ENCODE data around the gene MT1B. TPM values are rescaled to one million over a fixed set of nuclear protein-coding genes. Genes with fewer than 3 reads are reported as not detected.
A peak's percentile ranks its signal among the peaks of the same experiment; 100 is the strongest.

Gene MT1B
- 2.8 TPM for polyA plus RNA-seq (2013, experiment 1 of 2; ENCODE audit: insufficient read length)
- polyA plus RNA-seq (2013, experiment 2 of 2; ENCODE audit: insufficient read length): 1.4 TPM

DNA sequence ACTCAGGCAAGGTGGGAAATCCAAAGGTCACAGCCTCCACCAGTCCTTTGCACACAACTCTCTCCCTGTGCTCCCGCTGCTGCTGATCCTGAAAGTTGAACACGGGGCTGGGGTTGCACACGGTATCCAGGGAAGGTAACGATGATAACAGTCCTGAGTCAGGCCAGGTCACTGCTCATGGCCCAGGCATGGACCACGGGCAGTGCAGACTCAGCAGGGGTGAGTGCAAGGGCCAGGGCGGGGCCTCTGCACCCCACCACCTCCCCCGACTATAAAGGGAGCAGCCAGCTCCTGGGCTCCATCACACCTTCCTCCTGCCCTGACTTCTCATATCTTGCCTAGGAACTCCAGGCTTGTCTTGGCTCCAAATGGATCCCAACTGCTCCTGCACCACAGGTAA is at the start of gene MT1B:
Gene MT1B (plus strand): TSS at position 301 of the 400 bp plus-strand sequence. CDS start 68 bp downstream, at position 369.
- no peak for DNase-seq

DNA sequence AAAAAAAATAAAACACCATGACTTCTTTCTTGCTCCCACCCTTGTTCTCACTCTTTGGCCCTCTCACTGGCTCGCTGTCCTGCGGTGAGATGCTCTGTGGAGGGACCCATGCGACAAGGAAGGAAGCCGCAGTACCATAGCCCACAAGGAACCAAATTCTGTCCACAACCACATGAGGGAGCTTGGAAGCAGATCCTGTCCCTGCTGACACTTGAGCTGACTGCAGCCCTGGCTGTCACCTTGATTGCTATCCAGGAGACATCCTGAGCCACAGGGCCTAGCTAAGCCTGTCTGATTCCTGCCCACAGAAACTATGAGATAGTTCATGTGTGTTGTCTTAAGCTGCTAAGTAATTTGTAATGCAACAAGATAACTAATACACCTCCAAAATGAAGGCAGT is 48.1 kb upstream of the MT1B start:
- DNase-seq: peak; percentile 60

DNA sequence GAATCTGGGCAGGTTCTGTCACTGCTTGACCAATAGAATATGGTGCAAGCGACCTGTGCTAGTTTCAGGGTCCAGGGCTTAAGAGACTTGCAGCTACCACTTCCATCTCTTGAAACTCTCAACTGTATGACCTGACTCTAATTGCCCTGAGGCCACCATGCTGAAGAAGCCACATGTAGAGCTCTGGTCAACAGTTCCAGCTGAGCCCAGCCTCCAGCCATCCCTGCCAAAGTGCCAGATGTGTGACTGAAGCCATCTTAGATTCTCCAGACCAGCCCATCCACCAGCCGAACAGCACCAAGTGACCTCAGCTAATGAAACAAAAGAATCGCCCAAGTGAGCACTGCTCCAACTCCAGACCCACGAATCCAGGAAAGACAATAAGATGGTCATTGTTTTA is 46.7 kb upstream of the MT1B start:
- no peak for DNase-seq

DNA sequence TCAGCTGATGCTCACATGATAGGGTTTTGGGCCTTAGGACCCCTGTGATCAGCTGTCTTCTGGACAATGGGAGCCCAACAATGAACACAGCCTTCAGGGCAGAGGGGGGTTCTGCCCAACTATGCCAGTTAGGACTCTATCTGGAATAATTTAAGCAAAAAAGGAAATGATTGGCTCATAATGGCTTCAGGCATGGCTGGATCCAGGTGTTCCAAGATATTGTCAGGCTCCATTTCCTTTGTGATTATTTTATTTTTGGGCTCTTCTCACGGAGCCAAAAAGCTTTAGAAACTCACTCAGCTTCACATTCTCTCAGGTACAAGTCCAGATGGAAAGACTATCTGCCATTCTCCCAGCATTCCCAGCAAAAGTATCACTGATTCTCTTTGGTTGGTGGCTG is 46.2 kb upstream of the MT1B start:
- DNase-seq: no peak

DNA sequence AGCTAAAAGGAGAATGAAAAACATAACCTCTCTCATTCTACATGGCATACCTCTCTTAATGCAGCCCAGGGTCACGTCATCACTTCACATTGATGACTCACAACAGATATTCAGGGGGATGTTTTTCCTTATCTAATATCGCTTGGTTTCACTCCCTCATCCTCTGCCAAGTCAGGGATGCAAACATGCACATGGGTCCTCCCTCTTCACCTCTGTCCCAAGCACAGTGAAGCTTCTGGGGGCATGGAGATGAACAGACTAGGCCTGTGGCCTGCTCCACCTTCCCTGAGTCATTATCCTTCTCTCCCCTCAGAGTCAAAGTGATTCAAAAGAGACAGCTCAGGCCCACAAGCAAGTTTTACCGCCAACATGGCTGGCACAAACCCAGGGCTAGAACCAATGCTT is 45.6 kb upstream of the MT1B start:
- DNase-seq: peak; percentile 68

DNA sequence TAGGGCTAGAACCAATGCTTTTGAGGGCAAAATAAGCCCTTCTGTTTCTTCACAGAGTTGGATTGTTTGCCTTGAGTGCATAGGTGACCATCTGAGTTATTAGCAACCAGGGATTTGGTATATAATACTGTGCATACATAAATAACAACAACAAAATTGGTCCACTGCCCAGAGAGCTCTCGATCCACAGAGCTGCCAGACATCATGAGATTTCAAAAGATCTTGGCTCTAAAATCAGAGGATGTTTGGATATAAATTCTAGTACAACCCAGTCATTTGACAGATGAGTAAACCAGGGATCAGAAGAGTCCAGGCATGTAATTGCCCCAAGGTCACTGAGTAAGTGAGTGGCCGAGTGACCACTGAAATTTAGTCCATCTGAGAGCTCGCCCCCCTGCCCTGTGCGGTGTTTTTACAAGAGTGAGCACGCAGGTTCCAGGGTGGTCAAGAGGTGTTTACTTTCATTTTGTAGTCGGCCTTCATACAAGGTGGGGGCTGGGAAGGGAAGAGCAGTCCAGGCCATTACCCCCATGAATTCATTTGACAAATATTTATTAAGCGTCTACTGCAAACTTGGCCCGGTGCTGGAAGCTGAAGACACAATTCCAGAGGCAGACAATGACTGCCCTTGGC is 45.1 kb upstream of the MT1B start:
- DNase-seq: peak; percentile 40

DNA sequence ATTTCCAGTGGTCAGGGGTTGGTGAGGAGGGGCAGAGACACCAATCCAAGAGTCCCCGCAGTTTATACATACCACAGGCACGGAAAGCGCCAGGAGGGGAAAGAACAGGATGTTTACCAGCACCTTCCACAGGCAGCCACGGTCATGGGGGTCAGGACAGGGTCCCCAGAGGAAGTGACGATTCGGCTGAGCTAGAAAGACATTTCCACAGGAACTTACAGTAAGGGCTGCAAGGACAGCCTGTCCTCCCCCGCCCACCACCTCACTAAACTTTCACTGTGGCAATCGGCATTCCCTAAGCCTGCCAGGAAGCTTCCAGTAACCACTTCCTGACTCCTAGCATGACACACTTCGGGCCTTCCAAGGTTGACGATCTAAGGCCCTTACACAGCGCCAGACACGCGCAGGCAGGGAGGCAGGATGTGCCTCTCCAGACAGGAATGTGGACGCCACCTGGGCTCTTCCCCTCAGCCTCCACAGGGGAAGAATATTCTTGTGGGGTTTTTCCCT is 44.5 kb upstream of the MT1B start:
- DNase-seq: peak; percentile 97

DNA sequence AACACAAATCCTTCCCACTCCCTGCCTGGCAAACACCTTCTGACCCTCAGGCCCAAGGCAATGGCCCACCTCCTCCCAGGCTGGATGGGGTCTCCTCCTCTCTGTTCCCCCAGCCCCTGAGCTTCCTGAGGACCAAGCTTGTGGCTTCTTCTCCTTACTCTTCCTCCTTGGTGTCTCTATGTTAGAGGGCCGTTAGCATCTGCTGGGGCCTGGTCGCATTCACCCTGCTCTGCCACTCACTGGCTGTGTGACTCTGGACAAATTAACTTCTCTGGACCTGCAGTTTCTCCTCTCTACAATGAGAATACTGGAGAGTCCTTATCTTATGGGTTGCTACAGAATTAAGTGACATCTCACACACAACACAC is 44.0 kb upstream of the MT1B start:
- no peak for DNase-seq

DNA sequence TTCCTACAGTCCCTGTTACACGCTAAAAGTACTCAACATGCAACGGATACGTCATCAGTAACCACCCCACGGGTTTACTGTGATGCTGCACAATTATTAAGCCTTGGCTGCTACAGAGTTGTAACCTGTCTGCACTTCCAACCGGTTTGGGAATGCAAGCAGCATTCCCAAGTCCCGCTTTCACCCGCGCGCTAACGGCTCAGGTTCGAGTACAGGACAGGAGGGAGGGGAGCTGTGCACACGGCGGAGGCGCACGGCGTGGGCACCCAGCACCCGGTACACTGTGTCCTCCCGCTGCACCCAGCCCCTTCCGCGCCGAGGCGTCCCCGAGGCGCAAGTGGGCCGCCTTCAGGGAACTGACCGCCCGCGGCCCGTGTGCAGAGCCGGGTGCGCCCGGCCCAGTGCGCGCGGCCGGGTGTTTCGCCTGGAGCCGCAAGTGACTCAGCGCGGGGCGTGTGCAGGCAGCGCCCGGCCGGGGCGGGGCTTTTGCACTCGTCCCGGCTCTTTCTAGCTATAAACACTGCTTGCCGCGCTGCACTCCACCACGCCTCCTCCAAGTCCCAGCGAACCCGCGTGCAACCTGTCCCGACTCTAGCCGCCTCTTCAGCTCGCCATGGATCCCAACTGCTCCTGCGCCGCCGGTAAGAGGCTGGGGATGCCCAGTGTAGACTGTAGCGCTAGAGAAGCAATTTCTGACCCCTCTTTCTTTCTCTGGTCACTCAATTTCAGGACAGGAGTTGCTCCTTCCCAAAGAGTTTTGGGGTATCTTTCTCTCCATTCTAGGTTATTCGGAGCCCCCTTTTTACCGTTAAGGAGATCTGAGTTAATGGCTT is 43.4 kb upstream of the MT1B start, which contains the start of gene MT2A:
Gene MT2A (plus strand): TSS at position 542 of the 833 bp plus-strand sequence. CDS start 72 bp downstream, at position 614.
- DNase-seq: peak; percentile 97

DNA sequence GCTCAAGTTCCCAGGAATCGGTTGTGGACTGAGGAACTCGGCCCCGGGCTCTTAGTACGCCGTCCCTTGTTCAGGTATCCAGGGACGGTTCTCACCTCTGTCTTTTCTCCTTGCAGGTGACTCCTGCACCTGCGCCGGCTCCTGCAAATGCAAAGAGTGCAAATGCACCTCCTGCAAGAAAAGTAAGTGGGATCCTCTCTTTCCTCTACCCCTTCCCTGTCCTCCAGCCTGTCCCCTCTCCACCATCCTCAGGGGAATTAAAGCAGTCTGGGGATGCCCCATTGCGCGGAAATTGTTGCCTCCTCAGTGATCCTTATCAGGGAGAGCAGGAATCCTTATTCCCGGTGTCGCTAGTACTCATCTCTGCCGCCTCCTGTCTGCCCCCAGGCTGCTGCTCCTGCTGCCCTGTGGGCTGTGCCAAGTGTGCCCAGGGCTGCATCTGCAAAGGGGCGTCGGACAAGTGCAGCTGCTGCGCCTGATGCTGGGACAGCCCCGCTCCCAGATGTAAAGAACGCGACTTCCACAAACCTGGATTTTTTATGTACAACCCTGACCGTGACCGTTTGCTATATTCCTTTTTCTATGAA is 42.7 kb upstream of the MT1B start:
- peak; percentile 19 for DNase-seq

DNA sequence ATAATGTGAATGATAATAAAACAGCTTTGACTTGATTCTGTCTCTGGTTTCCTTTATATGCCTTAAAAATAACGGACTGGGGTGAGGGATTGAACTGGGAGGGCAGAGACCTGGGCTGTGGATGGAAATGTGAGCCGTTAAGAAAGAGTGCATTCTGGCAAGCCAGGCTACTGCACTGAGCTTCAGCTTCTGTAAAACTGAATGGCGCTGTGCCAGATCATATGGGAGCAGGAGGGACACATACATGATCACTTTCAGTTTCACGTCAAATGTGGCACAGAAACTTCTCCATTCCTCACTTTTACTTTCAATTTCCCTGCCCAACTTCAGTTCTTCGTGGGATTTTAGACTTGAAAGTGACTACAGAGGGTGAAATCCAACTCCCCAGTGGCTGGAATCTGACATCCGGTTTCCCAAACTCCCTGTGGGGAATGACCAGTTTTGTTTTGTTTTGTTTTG is 42.2 kb upstream of the MT1B start:
- DNase-seq: peak; percentile 93

DNA sequence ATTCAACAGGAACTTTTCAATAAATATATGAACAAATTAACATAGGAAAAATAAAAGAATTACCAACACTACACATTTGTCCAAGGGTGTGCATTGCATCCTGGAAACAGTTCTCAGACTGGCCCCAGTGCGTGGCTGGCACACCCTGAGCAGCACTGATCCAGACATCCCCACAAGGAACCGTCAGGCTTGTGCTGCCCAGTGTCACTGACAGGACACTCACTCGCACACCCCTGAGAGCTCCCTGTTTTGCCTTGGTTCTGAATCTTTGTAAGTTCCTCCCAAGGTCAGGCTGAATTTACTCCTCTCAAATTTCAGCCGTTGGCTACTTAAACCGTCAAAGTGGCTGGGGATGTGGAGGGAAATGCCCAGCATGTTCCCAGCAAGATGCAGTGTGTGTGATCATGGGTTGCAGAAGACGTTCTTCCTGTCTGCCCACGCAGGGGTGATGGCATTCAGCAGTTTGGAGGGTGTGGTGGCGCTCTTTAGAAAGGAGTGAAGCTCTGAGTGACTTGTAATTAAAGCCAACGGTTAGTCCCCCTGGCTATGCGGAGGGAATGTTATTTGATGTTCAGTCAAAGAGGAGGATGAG is 41.6 kb upstream of the MT1B start:
- peak; percentile 83 for DNase-seq

DNA sequence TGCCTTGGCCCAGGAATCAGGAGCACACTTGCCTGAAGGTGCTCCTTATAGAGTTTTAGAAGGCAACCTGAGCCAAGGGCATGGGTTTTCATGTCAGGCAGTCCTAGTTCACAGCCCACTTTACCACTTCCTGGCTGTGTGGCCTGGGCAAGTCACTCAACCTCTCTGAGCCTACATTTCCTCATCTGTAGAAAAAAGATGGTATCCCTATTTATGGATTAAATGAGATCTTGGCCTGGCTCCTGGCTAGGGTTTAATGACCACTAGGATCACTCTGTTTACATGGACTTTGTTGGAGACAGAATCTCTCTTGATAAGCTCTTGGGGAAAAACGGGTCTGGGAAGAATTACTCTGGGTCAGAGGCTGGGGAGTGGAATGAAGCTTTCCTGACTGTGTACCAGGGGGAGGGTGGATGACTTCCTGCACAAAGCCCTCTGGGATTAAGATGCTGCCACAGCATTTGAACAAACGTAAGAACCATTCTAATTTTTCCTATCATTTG is 41.0 kb upstream of the MT1B start:
- DNase-seq: peak; percentile 55

DNA sequence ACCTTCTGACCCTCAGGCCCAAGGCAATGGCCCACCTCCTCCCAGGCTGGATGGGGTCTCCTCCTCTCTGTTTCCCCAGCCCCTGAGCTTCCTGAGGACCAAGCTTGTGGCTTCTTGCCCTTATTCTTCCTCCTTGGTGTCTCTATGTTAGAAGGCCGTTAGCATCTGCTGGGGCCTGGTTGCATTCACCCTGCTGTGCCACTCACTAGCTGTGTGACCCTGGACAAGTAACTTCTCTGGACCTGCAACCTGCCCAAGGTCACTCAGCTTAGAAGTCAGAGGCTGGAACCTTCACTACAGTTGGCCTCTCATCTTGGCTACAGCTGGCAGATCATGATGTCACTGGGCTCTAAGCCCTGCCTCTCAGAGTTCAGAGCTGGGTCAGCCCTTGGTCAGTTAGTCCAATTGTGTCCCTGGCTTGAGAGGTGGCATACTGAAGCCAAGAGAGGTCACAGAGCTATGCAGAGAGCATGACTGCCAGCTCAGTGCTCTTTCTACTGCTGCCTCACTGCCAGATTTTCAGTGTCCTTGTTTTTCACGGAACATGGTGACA is 40.3 kb upstream of the MT1B start:
- peak; percentile 19 for DNase-seq

DNA sequence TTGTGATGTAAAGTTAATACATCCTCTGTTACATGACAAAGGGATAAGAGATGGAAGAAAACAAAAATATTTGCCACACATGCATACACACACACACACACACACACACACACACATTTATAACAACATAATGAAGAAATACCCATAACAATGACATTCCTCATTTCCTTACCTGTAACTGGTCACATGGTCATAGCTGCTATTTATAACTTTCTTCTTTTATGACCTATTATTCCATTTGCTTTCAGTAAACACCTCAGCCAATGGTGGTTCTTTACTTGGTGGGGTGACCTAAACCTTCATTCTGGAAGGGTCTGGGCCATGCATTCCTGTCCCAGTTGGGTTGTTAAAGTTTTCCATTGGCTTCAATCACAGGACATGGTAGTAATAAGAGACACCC is 38.0 kb upstream of the MT1B start:
- no peak for DNase-seq

DNA sequence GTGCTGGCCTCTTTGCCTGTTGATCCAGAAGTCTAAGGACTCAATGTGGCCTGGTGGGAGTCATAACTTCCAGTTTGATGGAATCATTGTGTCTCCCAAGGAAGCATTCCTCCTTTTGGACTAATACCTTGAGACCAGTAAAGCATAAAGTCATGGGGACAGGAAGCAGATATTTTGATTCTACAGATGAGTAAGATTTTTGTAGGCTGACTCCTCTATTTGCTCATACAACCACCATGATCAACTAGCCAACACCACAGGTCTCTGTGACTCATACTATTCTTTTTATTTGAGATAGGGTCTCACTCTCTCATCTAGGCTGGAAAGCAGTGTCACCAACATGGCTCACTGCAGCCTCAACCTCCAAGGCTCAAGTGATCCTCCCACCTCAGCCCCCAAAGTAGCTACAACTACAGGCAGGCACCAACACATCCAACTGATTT is 37.1 kb upstream of the MT1B start:
- DNase-seq: peak; percentile 94

DNA sequence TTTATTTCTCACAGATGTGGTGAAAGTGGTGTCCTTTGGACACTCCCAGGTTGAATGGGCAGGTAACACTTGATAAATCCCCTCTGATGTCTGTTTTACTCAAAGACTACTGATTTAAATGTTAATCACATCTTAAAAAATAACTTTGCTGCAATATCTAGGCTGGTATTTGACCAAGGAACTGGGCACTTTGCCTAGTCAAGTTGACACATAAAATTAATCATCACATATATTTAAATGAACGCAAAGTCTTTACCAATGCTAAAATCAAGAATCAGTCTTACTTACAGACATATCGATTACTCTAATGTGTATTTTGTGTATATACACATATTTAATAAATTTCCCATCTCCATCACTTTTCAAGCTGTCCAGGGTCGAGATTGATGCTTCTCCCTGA is 36.3 kb upstream of the MT1B start:
- peak; percentile 73 for DNase-seq

DNA sequence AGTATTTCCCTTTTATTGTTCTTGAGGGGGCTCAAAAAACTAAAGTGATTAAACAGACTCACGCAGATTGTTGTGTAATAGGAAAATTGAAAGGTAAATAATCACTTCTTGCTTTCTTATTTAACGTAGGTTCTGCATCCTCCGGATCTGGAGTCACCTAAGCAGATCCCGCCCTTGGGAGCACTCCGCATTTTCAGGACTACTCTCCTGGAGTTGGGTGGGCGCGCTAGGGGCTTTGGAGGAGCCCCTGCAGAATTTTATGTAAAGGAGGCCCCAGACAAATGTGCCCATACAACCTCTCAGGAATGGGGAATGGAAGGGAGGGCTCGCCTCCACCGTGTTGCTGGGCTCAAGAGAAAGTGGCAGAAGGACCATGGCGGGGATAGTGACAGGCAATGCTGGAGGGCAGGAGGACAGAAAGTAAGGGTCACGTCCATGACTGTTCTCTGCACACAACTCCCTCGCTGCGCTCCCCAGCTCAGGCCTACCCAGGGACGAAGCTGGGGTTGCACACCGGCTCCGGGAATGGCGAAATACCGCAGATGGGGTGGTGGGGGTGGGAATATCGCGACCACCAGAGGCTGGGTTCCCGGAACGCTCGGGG is 35.0 kb upstream of the MT1B start:
- DNase-seq: no peak

DNA sequence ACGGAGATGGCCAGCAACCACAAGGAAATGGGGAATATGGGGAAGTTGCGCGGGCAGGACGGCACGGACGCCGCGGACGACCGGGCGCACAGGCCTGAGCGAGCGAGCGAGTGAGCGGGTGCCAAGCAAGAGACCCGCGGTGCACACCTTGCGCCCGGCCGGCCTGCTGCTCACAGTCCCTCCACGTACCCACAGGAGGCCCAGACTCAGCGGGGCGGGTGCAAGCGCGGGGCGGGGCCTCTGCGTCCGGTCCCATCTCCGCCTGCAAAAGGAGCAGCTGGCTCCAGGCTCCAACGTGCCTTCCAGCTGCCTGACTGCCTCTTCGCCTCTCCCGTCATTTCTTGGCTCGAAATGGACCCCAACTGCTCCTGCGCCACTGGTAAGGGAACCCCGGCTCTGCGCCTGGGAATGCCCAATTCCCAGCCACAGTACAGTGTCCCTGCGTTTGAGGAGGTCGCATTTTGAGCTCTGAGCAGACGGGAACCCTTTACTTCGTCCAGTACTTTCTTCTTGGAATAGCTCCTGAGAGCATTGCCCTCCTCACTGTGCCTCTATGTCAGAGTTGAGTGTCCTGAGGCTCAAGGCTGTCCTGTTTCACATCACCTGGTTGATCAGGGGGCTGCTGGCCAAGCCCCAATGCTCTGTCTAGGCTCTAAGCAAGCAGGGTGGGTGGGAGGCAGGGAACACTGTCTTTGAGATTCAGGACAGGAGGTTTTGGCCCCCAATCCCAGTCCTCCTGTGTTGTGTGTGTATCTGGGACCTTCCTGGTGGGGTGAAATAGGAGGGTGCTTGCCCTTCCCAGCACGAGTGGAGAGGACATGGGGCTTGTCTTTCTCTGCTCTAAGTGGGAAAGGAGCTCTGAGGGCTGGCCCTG is 34.2 kb upstream of the MT1B start:
- peak; percentile 43 for DNase-seq

DNA sequence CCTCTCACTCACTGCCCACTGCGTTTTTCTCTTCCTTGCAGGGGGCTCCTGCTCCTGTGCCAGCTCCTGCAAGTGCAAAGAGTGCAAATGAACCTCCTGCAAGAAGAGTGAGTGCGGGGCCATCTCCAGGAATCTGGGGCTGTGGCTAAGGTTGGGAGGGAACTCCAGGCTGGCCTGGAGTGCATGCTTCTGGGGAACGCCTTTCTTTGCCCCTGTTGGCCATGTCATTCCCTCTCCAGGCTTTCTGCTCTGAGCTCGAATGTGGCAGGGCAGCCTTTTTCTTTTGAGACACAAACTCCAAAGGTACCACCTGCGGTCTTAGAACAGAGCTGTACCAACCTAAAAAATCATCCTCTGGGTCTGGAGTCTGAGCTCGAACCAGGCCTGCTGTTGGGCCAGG is 33.5 kb upstream of the MT1B start:
- no peak for DNase-seq

Data from fibroblast of skin of back (primary cell).